ENCODE measurements around the gene MYZAP. TPM values are rescaled to one million over a fixed set of nuclear protein-coding genes. Genes with fewer than 3 reads are reported as not detected.

The MYZAP gene
- total and polyA plus RNA-seq, 2 experiments from 2014 or later, result 1.0 to 1.5 TPM

DNA sequence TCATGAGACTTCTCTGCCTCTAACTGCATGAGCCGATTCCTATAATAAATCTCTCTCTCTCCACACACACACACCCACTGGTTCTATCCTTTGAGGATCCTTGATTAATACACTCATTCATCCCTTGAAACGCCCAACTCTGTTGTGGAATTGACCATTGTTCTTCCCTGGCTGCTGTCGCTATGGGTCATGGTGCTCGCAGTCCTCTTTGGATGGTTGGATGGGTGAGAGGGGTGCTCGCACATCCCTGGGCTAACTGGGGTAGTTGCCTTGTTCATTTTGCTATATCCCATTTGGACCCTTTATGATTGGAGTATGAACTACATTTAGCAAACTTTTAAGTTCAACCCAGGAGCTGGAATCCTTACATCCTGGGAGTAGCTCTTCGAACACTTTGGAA, 33.9 kb upstream of the MYZAP start:
- H3K79me2 ChIP-seq (replicated peaks; ENCODE audit: insufficient read depth), result no peaks in the 10 kb centered on the region

More for the DNA sequence above, 33.9 kb upstream of the MYZAP start:
- no peaks in the 10 kb centered on the region for H3K36me3 ChIP-seq (ENCODE audit: insufficient read depth)
- H2AFZ ChIP-seq, result no peak overlapping the region
- peaks cover 4% of the 10 kb centered on the region for H3K27me3 Mint-ChIP-seq (ENCODE audit: insufficient read depth, low read depth, poor library complexity)
- H3F3A ChIP-seq (replicated peaks; ENCODE audit: low read depth), result no peaks in the 10 kb centered on the region
- no peaks in the 10 kb centered on the region; the same call in 1 of the 2 replicates for H4K20me1 ChIP-seq (replicated peaks; ENCODE audit: insufficient read depth)
- peaks cover 13% of the 10 kb centered on the region for H3K4me1 Mint-ChIP-seq
- H3K4me3 Mint-ChIP-seq, result no peak overlapping the region
- ATAC-seq, result no peak
- H3K4me2 ChIP-seq, result no peak overlapping the region
- TF ChIP-seq, protein P1, sequence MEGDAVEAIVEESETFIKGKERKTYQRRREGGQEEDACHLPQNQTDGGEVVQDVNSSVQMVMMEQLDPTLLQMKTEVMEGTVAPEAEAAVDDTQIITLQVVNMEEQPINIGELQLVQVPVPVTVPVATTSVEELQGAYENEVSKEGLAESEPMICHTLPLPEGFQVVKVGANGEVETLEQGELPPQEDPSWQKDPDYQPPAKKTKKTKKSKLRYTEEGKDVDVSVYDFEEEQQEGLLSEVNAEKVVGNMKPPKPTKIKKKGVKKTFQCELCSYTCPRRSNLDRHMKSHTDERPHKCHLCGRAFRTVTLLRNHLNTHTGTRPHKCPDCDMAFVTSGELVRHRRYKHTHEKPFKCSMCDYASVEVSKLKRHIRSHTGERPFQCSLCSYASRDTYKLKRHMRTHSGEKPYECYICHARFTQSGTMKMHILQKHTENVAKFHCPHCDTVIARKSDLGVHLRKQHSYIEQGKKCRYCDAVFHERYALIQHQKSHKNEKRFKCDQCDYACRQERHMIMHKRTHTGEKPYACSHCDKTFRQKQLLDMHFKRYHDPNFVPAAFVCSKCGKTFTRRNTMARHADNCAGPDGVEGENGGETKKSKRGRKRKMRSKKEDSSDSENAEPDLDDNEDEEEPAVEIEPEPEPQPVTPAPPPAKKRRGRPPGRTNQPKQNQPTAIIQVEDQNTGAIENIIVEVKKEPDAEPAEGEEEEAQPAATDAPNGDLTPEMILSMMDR (conservative IDR thresholded peaks at IDR 0.05; ENCODE audit: low read depth in 2 of 2), result no peak
- TF ChIP-seq, protein P2, sequence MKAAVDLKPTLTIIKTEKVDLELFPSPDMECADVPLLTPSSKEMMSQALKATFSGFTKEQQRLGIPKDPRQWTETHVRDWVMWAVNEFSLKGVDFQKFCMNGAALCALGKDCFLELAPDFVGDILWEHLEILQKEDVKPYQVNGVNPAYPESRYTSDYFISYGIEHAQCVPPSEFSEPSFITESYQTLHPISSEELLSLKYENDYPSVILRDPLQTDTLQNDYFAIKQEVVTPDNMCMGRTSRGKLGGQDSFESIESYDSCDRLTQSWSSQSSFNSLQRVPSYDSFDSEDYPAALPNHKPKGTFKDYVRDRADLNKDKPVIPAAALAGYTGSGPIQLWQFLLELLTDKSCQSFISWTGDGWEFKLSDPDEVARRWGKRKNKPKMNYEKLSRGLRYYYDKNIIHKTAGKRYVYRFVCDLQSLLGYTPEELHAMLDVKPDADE (IDR thresholded peaks at IDR 0.05), result no peak
- TF ChIP-seq ZNF331 (CRISPR knock-in tag; IDR thresholded peaks at IDR 0.05; ENCODE audit: low read depth), result no peak
- TF ChIP-seq ZNF114 (CRISPR knock-in tag; IDR thresholded peaks at IDR 0.05), result no peak
- TF ChIP-seq EZH2 (IDR thresholded peaks at IDR 0.05; ENCODE audit: low read depth, unreplicated experiment), result no peak
- TF ChIP-seq, protein P3, sequence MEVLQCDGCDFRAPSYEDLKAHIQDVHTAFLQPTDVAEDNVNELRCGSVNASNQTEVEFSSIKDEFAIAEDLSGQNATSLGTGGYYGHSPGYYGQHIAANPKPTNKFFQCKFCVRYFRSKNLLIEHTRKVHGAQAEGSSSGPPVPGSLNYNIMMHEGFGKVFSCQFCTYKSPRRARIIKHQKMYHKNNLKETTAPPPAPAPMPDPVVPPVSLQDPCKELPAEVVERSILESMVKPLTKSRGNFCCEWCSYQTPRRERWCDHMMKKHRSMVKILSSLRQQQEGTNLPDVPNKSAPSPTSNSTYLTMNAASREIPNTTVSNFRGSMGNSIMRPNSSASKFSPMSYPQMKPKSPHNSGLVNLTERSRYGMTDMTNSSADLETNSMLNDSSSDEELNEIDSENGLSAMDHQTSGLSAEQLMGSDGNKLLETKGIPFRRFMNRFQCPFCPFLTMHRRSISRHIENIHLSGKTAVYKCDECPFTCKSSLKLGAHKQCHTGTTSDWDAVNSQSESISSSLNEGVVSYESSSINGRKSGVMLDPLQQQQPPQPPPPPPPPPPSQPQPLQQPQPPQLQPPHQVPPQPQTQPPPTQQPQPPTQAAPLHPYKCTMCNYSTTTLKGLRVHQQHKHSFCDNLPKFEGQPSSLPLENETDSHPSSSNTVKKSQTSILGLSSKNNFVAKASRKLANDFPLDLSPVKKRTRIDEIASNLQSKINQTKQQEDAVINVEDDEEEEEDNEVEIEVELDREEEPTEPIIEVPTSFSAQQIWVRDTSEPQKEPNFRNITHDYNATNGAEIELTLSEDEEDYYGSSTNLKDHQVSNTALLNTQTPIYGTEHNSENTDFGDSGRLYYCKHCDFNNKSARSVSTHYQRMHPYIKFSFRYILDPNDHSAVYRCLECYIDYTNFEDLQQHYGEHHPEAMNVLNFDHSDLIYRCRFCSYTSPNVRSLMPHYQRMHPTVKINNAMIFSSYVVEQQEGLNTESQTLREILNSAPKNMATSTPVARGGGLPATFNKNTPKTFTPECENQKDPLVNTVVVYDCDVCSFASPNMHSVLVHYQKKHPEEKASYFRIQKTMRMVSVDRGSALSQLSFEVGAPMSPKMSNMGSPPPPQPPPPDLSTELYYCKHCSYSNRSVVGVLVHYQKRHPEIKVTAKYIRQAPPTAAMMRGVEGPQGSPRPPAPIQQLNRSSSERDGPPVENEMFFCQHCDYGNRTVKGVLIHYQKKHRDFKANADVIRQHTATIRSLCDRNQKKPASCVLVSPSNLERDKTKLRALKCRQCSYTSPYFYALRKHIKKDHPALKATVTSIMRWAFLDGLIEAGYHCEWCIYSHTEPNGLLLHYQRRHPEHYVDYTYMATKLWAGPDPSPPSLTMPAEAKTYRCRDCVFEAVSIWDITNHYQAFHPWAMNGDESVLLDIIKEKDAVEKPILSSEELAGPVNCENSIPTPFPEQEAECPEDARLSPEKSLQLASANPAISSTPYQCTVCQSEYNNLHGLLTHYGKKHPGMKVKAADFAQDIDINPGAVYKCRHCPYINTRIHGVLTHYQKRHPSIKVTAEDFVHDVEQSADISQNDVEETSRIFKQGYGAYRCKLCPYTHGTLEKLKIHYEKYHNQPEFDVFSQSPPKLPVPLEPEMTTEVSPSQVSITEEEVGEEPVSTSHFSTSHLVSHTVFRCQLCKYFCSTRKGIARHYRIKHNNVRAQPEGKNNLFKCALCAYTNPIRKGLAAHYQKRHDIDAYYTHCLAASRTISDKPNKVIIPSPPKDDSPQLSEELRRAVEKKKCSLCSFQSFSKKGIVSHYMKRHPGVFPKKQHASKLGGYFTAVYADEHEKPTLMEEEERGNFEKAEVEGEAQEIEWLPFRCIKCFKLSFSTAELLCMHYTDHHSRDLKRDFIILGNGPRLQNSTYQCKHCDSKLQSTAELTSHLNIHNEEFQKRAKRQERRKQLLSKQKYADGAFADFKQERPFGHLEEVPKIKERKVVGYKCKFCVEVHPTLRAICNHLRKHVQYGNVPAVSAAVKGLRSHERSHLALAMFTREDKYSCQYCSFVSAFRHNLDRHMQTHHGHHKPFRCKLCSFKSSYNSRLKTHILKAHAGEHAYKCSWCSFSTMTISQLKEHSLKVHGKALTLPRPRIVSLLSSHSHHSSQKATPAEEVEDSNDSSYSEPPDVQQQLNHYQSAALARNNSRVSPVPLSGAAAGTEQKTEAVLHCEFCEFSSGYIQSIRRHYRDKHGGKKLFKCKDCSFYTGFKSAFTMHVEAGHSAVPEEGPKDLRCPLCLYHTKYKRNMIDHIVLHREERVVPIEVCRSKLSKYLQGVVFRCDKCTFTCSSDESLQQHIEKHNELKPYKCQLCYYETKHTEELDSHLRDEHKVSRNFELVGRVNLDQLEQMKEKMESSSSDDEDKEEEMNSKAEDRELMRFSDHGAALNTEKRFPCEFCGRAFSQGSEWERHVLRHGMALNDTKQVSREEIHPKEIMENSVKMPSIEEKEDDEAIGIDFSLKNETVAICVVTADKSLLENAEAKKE (CRISPR knock-in tag; IDR thresholded peaks at IDR 0.05), result no peak
- TF ChIP-seq JUNB (IDR thresholded peaks at IDR 0.05; ENCODE audit: unreplicated experiment), result no peak
- no peak for TF ChIP-seq POLR2AphosphoS5 (IDR thresholded peaks at IDR 0.05; ENCODE audit: low read depth)
- no peak for TF ChIP-seq NANOG (IDR thresholded peaks at IDR 0.05; ENCODE audit: borderline replicate concordance)
- TF ChIP-seq EZH2phosphoT487 (IDR thresholded peaks at IDR 0.05; ENCODE audit: unreplicated experiment), result no peak
- TF ChIP-seq, protein P4, sequence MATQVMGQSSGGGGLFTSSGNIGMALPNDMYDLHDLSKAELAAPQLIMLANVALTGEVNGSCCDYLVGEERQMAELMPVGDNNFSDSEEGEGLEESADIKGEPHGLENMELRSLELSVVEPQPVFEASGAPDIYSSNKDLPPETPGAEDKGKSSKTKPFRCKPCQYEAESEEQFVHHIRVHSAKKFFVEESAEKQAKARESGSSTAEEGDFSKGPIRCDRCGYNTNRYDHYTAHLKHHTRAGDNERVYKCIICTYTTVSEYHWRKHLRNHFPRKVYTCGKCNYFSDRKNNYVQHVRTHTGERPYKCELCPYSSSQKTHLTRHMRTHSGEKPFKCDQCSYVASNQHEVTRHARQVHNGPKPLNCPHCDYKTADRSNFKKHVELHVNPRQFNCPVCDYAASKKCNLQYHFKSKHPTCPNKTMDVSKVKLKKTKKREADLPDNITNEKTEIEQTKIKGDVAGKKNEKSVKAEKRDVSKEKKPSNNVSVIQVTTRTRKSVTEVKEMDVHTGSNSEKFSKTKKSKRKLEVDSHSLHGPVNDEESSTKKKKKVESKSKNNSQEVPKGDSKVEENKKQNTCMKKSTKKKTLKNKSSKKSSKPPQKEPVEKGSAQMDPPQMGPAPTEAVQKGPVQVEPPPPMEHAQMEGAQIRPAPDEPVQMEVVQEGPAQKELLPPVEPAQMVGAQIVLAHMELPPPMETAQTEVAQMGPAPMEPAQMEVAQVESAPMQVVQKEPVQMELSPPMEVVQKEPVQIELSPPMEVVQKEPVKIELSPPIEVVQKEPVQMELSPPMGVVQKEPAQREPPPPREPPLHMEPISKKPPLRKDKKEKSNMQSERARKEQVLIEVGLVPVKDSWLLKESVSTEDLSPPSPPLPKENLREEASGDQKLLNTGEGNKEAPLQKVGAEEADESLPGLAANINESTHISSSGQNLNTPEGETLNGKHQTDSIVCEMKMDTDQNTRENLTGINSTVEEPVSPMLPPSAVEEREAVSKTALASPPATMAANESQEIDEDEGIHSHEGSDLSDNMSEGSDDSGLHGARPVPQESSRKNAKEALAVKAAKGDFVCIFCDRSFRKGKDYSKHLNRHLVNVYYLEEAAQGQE (IDR thresholded peaks at IDR 0.05; ENCODE audit: unreplicated experiment), result no peak
- TF ChIP-seq STAT1 (IDR thresholded peaks at IDR 0.05; ENCODE audit: unreplicated experiment), result no peak
- TF ChIP-seq CREB1 (CRISPR knock-in tag; IDR thresholded peaks at IDR 0.05; ENCODE audit: low read depth), result no peak
- no peak for DNase-seq (ENCODE audit: low spot score)
- H3K27me3 ChIP-seq (ENCODE audit: insufficient read depth), result no peaks in the 10 kb centered on the region
- no peaks in the 10 kb centered on the region for H3K9me2 ChIP-seq (ENCODE audit: insufficient read depth)
- H3K4me3 ChIP-seq, result no peak overlapping the region
- no peaks in the 10 kb centered on the region for H3K4me1 ChIP-seq (ENCODE audit: insufficient read depth)
- no peaks in the 10 kb centered on the region for H3K36me3 Mint-ChIP-seq (ENCODE audit: low read depth)
- no peaks in the 10 kb centered on the region; the same call in 2 of the 3 replicates for H3K9me3 Mint-ChIP-seq
- no peak overlapping the region for H3K27ac Mint-ChIP-seq
- no peak overlapping the region for H3K27ac ChIP-seq (ENCODE audit: low read depth)
